Measurements from ENCODE around the gene LRRTM4. TPM values are rescaled to one million over a fixed set of nuclear protein-coding genes. Genes with fewer than 3 reads are reported as not detected.
"Not testable (repeated sequence)": the region's sequence is repeated elsewhere in the genome, so short reads cannot be mapped to it uniquely, and the experiment has no call there.

LRRTM4 gene
- polyA plus RNA-seq, 2 of the 4 experiments (the other 2 are of a cell fraction), result 0.03 TPM; not detected in 1

- no peak overlapping the region for H3K4me2 ChIP-seq
- CTCF ChIA-PET, result no interaction called here
- TF ChIP-seq PBX3 (IDR thresholded peaks at IDR 0.05) (no peak), KDM1A (IDR thresholded peaks at IDR 0.05; ENCODE audit: low read depth) (no peak), CHD2 (IDR thresholded peaks at IDR 0.05; ENCODE audit: low read length, partially characterized antibody) (no peak), CHD4 (IDR thresholded peaks at IDR 0.05; ENCODE audit: borderline replicate concordance) (no peak), NPAS2 (CRISPR knock-in tag; IDR thresholded peaks at IDR 0.05; ENCODE audit: borderline replicate concordance) (no peak), RAD21 (conservative IDR thresholded peaks at IDR 0.05 in 1 of 2, IDR thresholded peaks at IDR 0.05 in 1 of 2) (no peak)
- WGBS (ENCODE audit: missing lambda C conversion rate), result 9% methylated on average over 3 of the region's 3 CpGs
- no peaks in the 10 kb centered on the region for H3K4me1 ChIP-seq
- H3K27ac ChIP-seq, result no peak overlapping the region
- H3K4me3 ChIP-seq, result no peak overlapping the region
- POLR2A ChIA-PET, result no interaction called here
- ATAC-seq (no peak), FAIRE-seq (no peak), DNase-seq (ENCODE audit: low read depth in 1 of 2, low spot score in 1 of 2) (no peak)
- H3K9me3 ChIP-seq, result no peaks in the 10 kb centered on the region; the same call in 2 of the 3 replicates
Measured at GRCh38 chr2:77185052-77185451, 337.1 kb downstream of the LRRTM4 start.

GRCh38 chr2:77179297-77179696, 342.9 kb downstream of the LRRTM4 start:
- no peak for FAIRE-seq
- WGBS (ENCODE audit: missing lambda C conversion rate), result 2% methylated on average over 5 of the region's 5 CpGs

GRCh38 chr2:77175266-77175780, 346.9 kb downstream of the LRRTM4 start:
- ATAC-seq; FAIRE-seq; POLR2A ChIA-PET; DNase-seq (ENCODE audit: low read depth in 1 of 2, low spot score in 1 of 2); H3K4me3 ChIP-seq; H3K4me2 ChIP-seq; H3K27ac ChIP-seq; H3K4me1 ChIP-seq: not testable (repeated sequence)
- peaks cover 13% of the 10 kb centered on the region; the same call in 1 of the 3 replicates for H3K9me3 ChIP-seq
- CTCF ChIA-PET, result interaction anchor here (0.6 kb wide), 1 partner anchor 242 kb away, joined by 3 read pairs; no protein-coding TSS in a partner anchor
- WGBS (ENCODE audit: missing lambda C conversion rate), result 2% methylated on average over 4 of the region's 4 CpGs

More at GRCh38 chr2:77179297-77179696, 342.9 kb downstream of the LRRTM4 start:
- no peaks in the 10 kb centered on the region for H3K4me1 ChIP-seq
- H3K4me3 ChIP-seq, result no peak overlapping the region
- ATAC-seq (no peak), DNase-seq (ENCODE audit: low read depth in 1 of 2, low spot score in 1 of 2) (no peak)
- ChIA-PET POLR2A (no interaction called here), CTCF (no interaction called here)
- H3K9me3 ChIP-seq, result peaks cover 6% of the 10 kb centered on the region; the same call in 1 of the 3 replicates
- no peak overlapping the region for H3K27ac ChIP-seq
- no peak for TF ChIP-seq BHLHE40 (IDR thresholded peaks at IDR 0.05; ENCODE audit: low read depth, low read length)
- TF ChIP-seq HMGXB4 (CRISPR knock-in tag; IDR thresholded peaks at IDR 0.05; ENCODE audit: borderline replicate concordance), result no peak
- TF ChIP-seq USF2 (IDR thresholded peaks at IDR 0.05), result no peak
- no peak for TF ChIP-seq RNF2 (IDR thresholded peaks at IDR 0.05; ENCODE audit: borderline replicate concordance, low read depth)
- no peak for TF ChIP-seq EHF (CRISPR knock-in tag; IDR thresholded peaks at IDR 0.05)
- TF ChIP-seq RARB (CRISPR knock-in tag; IDR thresholded peaks at IDR 0.05), result no peak
- no peak for TF ChIP-seq ZFP36 (IDR thresholded peaks at IDR 0.05; ENCODE audit: borderline replicate concordance, partially characterized antibody)
- TF ChIP-seq PHF8 (IDR thresholded peaks at IDR 0.05; ENCODE audit: borderline replicate concordance, low read depth), result no peak
- TF ChIP-seq TP53 (CRISPR knock-in tag; IDR thresholded peaks at IDR 0.05), result no peak
- no peak for TF ChIP-seq TFCP2L1 (CRISPR knock-in tag; IDR thresholded peaks at IDR 0.05)
- no peak for TF ChIP-seq ZSCAN20 (CRISPR knock-in tag; IDR thresholded peaks at IDR 0.05)
- TF ChIP-seq RAD21 (conservative IDR thresholded peaks at IDR 0.05 in 1 of 2, IDR thresholded peaks at IDR 0.05 in 1 of 2), result no peak
- TF ChIP-seq HEYL (CRISPR knock-in tag; IDR thresholded peaks at IDR 0.05), result no peak
- TF ChIP-seq HOXB13 (CRISPR knock-in tag; IDR thresholded peaks at IDR 0.05; ENCODE audit: low read depth), result no peak
- no peak for TF ChIP-seq NR3C1 (IDR thresholded peaks at IDR 0.05)
- no peak for TF ChIP-seq MAZ (IDR thresholded peaks at IDR 0.05; ENCODE audit: borderline replicate concordance, low read depth, low read length)
- TF ChIP-seq BCL3 (IDR thresholded peaks at IDR 0.05), result no peak
- no peak overlapping the region for H3K4me2 ChIP-seq
